OCI-LY7 (cell line): ENCODE data around the gene SH3RF3. TPM values are rescaled to one million over a fixed set of nuclear protein-coding genes. Genes with fewer than 3 reads are reported as not detected.

ENCODE experiments used
- BruUV-seq: library from RNA; stranded (reverse); fragments of 400-500 nt; replicated peaks from 2 replicates; lab custom pipeline; 2021; lab: Mats Ljungman, UMichigan
- CTCF ChIA-PET: fragments of 300-600 bp; sonication (Branson Sonifier 250); formaldehyde crosslinking; loops from one replicate; lab custom pipeline; 2022; ENCODE audit warnings: antibody characterized with exemption; ENCODE audit not compliant: unreplicated experiment; lab: Charles Lee
- POLR2A ChIA-PET: fragments of 300-600 bp; sonication (Branson Sonifier 250); formaldehyde crosslinking; loops from one replicate; lab custom pipeline; 2022; ENCODE audit warnings: antibody characterized with exemption; lab: Charles Lee
- DNase-seq: peaks from one replicate; pipeline ENCODE4 v3.0.0-alpha.2; 2015; ENCODE audit warnings: low spot score
- H2AFZ ChIP-seq: fragments of 200-600 bp; sonication (generic), shearing (Covaris generic); 2 replicates; pipeline ENCODE4 v1.6.1; 2014; ENCODE audit warnings: mild to moderate bottlenecking, antibody characterized with exemption, low read length, moderate library complexity
- H3K27ac ChIP-seq: fragments of 200-600 bp; sonication (generic); 2 replicates; pipeline ENCODE4 v1.5.1; 2014; ENCODE audit warnings: mixed run types, low read depth, mild to moderate bottlenecking, moderate library complexity, low read length, inconsistent platforms; ENCODE audit not compliant: poor library complexity, severe bottlenecking
- H3K36me3 ChIP-seq: fragments of 200-600 bp; sonication (generic); 2 replicates; pipeline ENCODE4 v1.6.1; 2014; ENCODE audit warnings: mild to moderate bottlenecking, antibody characterized with exemption, low read length, moderate library complexity, mixed read lengths; ENCODE audit not compliant: insufficient read depth
- H3K4me1 ChIP-seq: fragments of 200-600 bp; sonication (generic); 2 replicates; pipeline ENCODE4 v1.5.1; 2014; ENCODE audit warnings: mild to moderate bottlenecking, low read length; ENCODE audit not compliant: insufficient read depth, poor library complexity, severe bottlenecking
- H3K4me2 ChIP-seq: fragments of 200-600 bp; sonication (generic); 2 replicates; pipeline ENCODE4 v1.6.1; 2014; ENCODE audit warnings: mild to moderate bottlenecking, low read length
- H3K4me3 ChIP-seq: fragments of 200-600 bp; sonication (generic); 2 replicates; pipeline ENCODE4 v1.5.1; 2014; ENCODE audit warnings: mild to moderate bottlenecking, low read depth, low read length; ENCODE audit not compliant: poor library complexity, severe bottlenecking
- H3K79me2 ChIP-seq: fragments of 200-600 bp; sonication (generic); 2 replicates; pipeline ENCODE4 v1.6.1; 2016; ENCODE audit warnings: low read depth, mild to moderate bottlenecking, low read length, moderate library complexity, mixed read lengths; ENCODE audit not compliant: insufficient read depth
- H3K9me2 ChIP-seq: fragments of 200-600 bp; sonication (generic); 2 replicates; pipeline ENCODE4 v1.6.1; 2016; ENCODE audit warnings: mild to moderate bottlenecking, low read length, mixed read lengths; ENCODE audit not compliant: insufficient read depth
- H3K9me3 ChIP-seq: fragments of 200-600 bp; sonication (generic); 2 replicates; pipeline ENCODE4 v1.6.1; 2014; ENCODE audit warnings: mild to moderate bottlenecking, mixed run types, low read length, mixed read lengths
- H4K20me1 ChIP-seq: fragments of 200-600 bp; sonication (generic); 2 replicates; pipeline ENCODE4 v1.6.1; 2014; ENCODE audit warnings: mild to moderate bottlenecking, antibody characterized with exemption, low read length, moderate library complexity, mixed read lengths; ENCODE audit not compliant: insufficient read depth
- EZH2phosphoT487 ChIP-seq: fragments of 200-600 bp; sonication (generic); IDR thresholded peaks from 2 replicates; pipeline ENCODE4 v1.6.1; 2018; ENCODE audit warnings: low read depth, borderline replicate concordance, mild to moderate bottlenecking, mixed run types, antibody characterized with exemption, low read length, moderate library complexity, mixed read lengths
- intact Hi-C: fragments of 100-400 bp; cut with micrococcal nuclease; formaldehyde crosslinking; loops from one replicate; pipeline ENCODE4 v1.10.0; 2022; ENCODE audit not compliant: unreplicated experiment
- total RNA-seq, 2 experiments: library from RNA; depleted of rRNA in 1 of 2; stranded (reverse); fragments of >200 nt in 1 of 2; shearing (Covaris generic) in 1 of 2; gene quantifications; 2 replicates each; pipeline ENCODE4 v1.2.3, GENCODE V29; 2014 to 2022
- TF ChIP-seq, protein P1 (sequence below): fragments of 200-600 bp; sonication (generic); conservative IDR thresholded peaks from 2 replicates; pipeline ENCODE4 v1.5.1; 2014; ENCODE audit warnings: mild to moderate bottlenecking, antibody characterized with exemption, low read length, moderate library complexity, mixed read lengths

SH3RF3 gene
- total RNA-seq, 2 experiments from 2014 or later: not detected

- POLR2A ChIA-PET: no interaction called here
- TF ChIP-seq, protein P1, sequence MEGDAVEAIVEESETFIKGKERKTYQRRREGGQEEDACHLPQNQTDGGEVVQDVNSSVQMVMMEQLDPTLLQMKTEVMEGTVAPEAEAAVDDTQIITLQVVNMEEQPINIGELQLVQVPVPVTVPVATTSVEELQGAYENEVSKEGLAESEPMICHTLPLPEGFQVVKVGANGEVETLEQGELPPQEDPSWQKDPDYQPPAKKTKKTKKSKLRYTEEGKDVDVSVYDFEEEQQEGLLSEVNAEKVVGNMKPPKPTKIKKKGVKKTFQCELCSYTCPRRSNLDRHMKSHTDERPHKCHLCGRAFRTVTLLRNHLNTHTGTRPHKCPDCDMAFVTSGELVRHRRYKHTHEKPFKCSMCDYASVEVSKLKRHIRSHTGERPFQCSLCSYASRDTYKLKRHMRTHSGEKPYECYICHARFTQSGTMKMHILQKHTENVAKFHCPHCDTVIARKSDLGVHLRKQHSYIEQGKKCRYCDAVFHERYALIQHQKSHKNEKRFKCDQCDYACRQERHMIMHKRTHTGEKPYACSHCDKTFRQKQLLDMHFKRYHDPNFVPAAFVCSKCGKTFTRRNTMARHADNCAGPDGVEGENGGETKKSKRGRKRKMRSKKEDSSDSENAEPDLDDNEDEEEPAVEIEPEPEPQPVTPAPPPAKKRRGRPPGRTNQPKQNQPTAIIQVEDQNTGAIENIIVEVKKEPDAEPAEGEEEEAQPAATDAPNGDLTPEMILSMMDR: no peak
- TF ChIP-seq EZH2phosphoT487: no peak
- Histone ChIP-seq H3K9me2 (no peaks in the 10 kb centered on the region), H3K4me3 (no peak overlapping the region), H4K20me1 (no peaks in the 10 kb centered on the region), H3K27ac (no peak overlapping the region), H3K36me3 (no peaks in the 10 kb centered on the region), H3K4me1 (no peaks in the 10 kb centered on the region), H3K79me2 (no peaks in the 10 kb centered on the region), H3K4me2 (no peak overlapping the region), H2AFZ (no peak overlapping the region), H3K9me3 (no peaks in the 10 kb centered on the region)
- no peak for DNase-seq
- CTCF ChIA-PET: no interaction called here
- no TSS peak for BruUV-seq
- intact Hi-C loops: loop anchor here (10.0 kb wide), 1 partner anchor 75 kb away; no protein-coding TSS in a partner anchor
These were observed 80.9 kb downstream of the SH3RF3 start for GRCh38 chr2:109209941-109210340.

DNA sequence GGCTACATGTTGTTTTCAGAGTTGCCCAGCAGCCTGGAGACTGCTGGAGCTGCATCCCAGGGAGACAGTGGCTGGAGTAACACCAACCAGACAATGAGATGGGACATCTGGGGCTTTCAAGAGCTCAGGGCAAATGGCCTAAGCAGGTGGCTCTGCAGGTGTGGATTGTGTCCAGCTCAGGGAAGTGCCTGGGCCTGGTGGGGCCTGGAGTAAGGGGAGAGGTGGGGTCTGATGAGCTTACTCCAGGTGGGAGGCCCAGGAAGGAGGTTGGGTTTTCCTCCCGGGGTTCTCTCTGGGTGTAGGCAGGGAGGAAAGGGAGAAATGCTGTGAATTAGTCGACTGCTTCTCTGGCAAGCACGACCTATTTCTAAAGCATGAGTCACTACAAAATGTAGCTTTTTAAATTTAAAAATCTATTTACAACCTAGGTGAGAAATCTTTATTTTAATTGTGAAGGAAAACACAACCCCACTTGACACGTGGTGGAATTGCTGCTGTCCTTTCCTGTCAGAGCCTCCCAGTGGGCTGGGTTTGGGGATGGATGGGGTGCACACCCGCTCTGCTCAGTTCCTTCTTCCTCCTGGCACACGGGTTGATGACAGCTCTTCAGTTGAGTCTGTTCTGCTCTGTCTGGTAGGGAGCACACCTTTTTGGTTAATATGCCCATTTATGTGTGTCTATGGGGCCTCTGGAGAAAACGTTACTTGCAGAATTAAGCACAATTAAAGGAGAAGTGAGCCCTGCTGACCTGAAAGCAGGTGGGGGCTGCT, 81.6 kb downstream of the SH3RF3 start:
- no TSS peak for BruUV-seq
- Histone ChIP-seq H3K79me2 (no peaks in the 10 kb centered on the region), H2AFZ (no peak overlapping the region), H3K4me1 (no peaks in the 10 kb centered on the region), H3K36me3 (no peaks in the 10 kb centered on the region), H3K9me2 (no peaks in the 10 kb centered on the region), H3K27ac (no peak overlapping the region), H4K20me1 (no peaks in the 10 kb centered on the region), H3K9me3 (no peaks in the 10 kb centered on the region), H3K4me2 (no peak overlapping the region), H3K4me3 (no peak overlapping the region)
- DNase-seq: no peak
- TF ChIP-seq EZH2phosphoT487: no peak
- TF ChIP-seq, protein P1: no peak
- intact Hi-C loops: loop anchor here (10.0 kb wide), 1 partner anchor 76 kb away; no protein-coding TSS in a partner anchor
- POLR2A ChIA-PET: no interaction called here
- CTCF ChIA-PET: no interaction called here

DNA sequence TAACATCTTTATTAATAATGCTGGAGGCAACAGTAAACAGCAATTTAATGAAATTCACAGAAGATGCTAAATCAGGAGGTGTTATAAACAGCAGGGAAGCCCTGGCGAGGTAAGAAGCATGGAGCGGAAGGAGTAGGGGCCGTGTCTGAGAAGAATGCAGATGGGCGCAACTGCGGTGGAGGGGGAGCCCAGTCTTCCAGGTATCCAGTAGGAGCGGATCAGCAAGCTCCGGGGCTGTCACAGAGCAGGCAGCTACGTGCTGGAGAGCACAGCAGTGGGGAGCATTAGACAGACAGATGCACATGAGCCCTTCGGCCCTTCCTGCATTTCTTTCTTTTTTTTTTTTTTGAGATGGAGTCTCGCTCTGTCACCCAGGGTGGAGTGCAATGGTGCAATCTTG, 82.3 kb downstream of the SH3RF3 start:
- intact Hi-C loops: loop anchor here (10.0 kb wide), 1 partner anchor 77 kb away; no protein-coding TSS in a partner anchor
- CTCF ChIA-PET: no interaction called here
- H3K4me1 ChIP-seq: no peaks in the 10 kb centered on the region

More for the DNA sequence above, 82.3 kb downstream of the SH3RF3 start:
- Histone ChIP-seq H2AFZ (no peak overlapping the region), H3K9me3 (no peaks in the 10 kb centered on the region), H3K36me3 (no peaks in the 10 kb centered on the region), H3K27ac (no peak overlapping the region), H3K9me2 (no peaks in the 10 kb centered on the region), H4K20me1 (no peaks in the 10 kb centered on the region), H3K4me2 (no peak overlapping the region), H3K4me3 (no peak overlapping the region), H3K79me2 (no peaks in the 10 kb centered on the region)
- POLR2A ChIA-PET: no interaction called here
- TF ChIP-seq, protein P1: no peak
- TF ChIP-seq EZH2phosphoT487: no peak
- no peak for DNase-seq
- BruUV-seq: no TSS peak
